Adrenal gland (tissue), 5 donors: Measurements from ENCODE around the gene RBM10.

Experiments
- CTCF ChIP-seq, 6 experiments: fragments of 450-650 bp in 4 of 6; fragments of 200-600 bp in 2 of 6; sonication (generic) in 1 of 6; IDR thresholded peaks; 1 replicate in 5 of 6; 2 replicates in 1 of 6; pipeline versions ENCODE4 v1.5.1 to v1.8.0; 2016 to 2021; ENCODE audit warnings: antibody characterized with exemption in 6 of 6, mild to moderate bottlenecking in 2 of 6, moderate library complexity in 1 of 6
- POLR2A ChIP-seq, 2 donors: fragments of 450-650 bp; IDR thresholded peaks; one replicate each; pipeline ENCODE4 v1.6.1; 2017; ENCODE audit warnings: antibody characterized with exemption in 2 of 2, mild to moderate bottlenecking in 2 of 2, moderate library complexity in 1 of 2
- donor health status: DM: no; HTN: no; CAD: no.

GRCh38 chrX:47224266-47224895 is 79.4 kb downstream of the RBM10 start:
- TF ChIP-seq CTCF (IDR thresholded peaks at IDR 0.05) (no peak), POLR2A (IDR thresholded peaks at IDR 0.05) (no peak)
